Activated naive CD4-positive, alpha-beta T cell treated with anti-CD3 and anti-CD28 coated beads, Interleukin-2, amount 10 ng/mL, durations not matched to agents 7 days and 5 days (primary cell): ENCODE results near the gene SLC1A4.
A peak's percentile ranks its signal among the peaks of the same experiment; 100 is the strongest.

Experiments used
- CTCF ChIA-PET: fragments of 350-600 bp; sonication (Branson Sonifier 250); formaldehyde crosslinking; loops from one replicate; lab custom pipeline; 2021; ENCODE audit warnings: antibody characterized with exemption; lab: Charles Lee
- DNase-seq: peaks from one replicate; pipeline ENCODE4 v3.0.0-alpha.2; 2020
- H3K27ac Mint-ChIP-seq: one replicate; pipeline ENCODE4 v1.8.0; 2021; ENCODE audit warnings: mild to moderate bottlenecking, moderate library complexity, mixed read lengths
- H3K27me3 Mint-ChIP-seq: one replicate; pipeline ENCODE4 v1.8.0; 2021; ENCODE audit warnings: mild to moderate bottlenecking, mixed read lengths
- H3K36me3 Mint-ChIP-seq: one replicate; pipeline ENCODE4 v1.8.0; 2021; ENCODE audit warnings: mixed read lengths
- H3K4me1 Mint-ChIP-seq: one replicate; pipeline ENCODE4 v1.8.0; 2021; ENCODE audit warnings: mixed read lengths
- H3K4me3 Mint-ChIP-seq: one replicate; pipeline ENCODE4 v1.8.0; 2021; ENCODE audit warnings: mild to moderate bottlenecking, moderate library complexity, mixed read lengths
- H3K9me3 Mint-ChIP-seq: one replicate; pipeline ENCODE4 v1.8.0; 2021; ENCODE audit warnings: mixed read lengths

SLC1A4 gene

GRCh38 chr2:65049010-65049639 is 59.9 kb downstream of the SLC1A4 start:
- H3K4me3 Mint-ChIP-seq, result no peak overlapping the region
- H3K27ac Mint-ChIP-seq, result no peak overlapping the region
- CTCF ChIA-PET, result interaction anchor here (0.6 kb wide), 1 partner anchor 131 kb away, joined by 4 read pairs; no protein-coding TSS in a partner anchor
- peaks cover 12% of the 10 kb centered on the region for H3K9me3 Mint-ChIP-seq
- peaks cover 25% of the 10 kb centered on the region for H3K4me1 Mint-ChIP-seq
- peaks cover 2% of the 10 kb centered on the region for H3K27me3 Mint-ChIP-seq
- DNase-seq, result no peak
- peaks cover 16% of the 10 kb centered on the region for H3K36me3 Mint-ChIP-seq

- Mint-ChIP-seq H3K36me3 (peaks cover 7% of the 10 kb centered on the region), H3K4me1 (peaks cover 38% of the 10 kb centered on the region), H3K27ac (no peak overlapping the region), H3K9me3 (peaks cover 6% of the 10 kb centered on the region), H3K27me3 (no peaks in the 10 kb centered on the region), H3K4me3 (no peak overlapping the region)
- CTCF ChIA-PET, result no interaction called here
- DNase-seq, result no peak
These were observed 61.7 kb downstream of the SLC1A4 start for GRCh38 chr2:65050931-65051330.

- Mint-ChIP-seq H3K4me3 (no peak overlapping the region), H3K4me1 (peaks cover 52% of the 10 kb centered on the region), H3K27me3 (no peaks in the 10 kb centered on the region), H3K27ac (peak overlapping the region; percentile 82), H3K9me3 (peaks cover 1% of the 10 kb centered on the region), H3K36me3 (peaks cover 2% of the 10 kb centered on the region)
- DNase-seq, result peak; percentile 76
- CTCF ChIA-PET, result interaction anchor here (0.6 to 1.7 kb wide), 4 partner anchors 12 to 141 kb away, joined by 3 to 9 read pairs (median 4); no protein-coding TSS in a partner anchor
These were observed 64.0 kb downstream of the SLC1A4 start for GRCh38 chr2:65053199-65053598.

- peak overlapping the region; percentile 24 for H3K27ac Mint-ChIP-seq
- H3K4me1 Mint-ChIP-seq, result peaks cover 64% of the 10 kb centered on the region
- no peaks in the 10 kb centered on the region for H3K9me3 Mint-ChIP-seq
- H3K4me3 Mint-ChIP-seq, result peak overlapping the region; percentile 95
- DNase-seq, result no peak
- peaks cover 2% of the 10 kb centered on the region for H3K36me3 Mint-ChIP-seq
- CTCF ChIA-PET, result interaction anchor here (0.5 to 1.9 kb wide), 7 partner anchors 10 to 919 kb away, joined by 3 to 14 read pairs (median 3); no protein-coding TSS in a partner anchor
- no peaks in the 10 kb centered on the region for H3K27me3 Mint-ChIP-seq
These were observed 65.7 kb downstream of the SLC1A4 start for GRCh38 chr2:65054749-65055421.

- H3K4me1 Mint-ChIP-seq, result peaks cover 64% of the 10 kb centered on the region
- H3K9me3 Mint-ChIP-seq, result no peaks in the 10 kb centered on the region
- H3K27me3 Mint-ChIP-seq, result no peaks in the 10 kb centered on the region
- peaks cover 3% of the 10 kb centered on the region for H3K36me3 Mint-ChIP-seq
- peak overlapping the region; percentile 95 for H3K27ac Mint-ChIP-seq
- no peak for DNase-seq
- peak overlapping the region; percentile 95 for H3K4me3 Mint-ChIP-seq
- CTCF ChIA-PET, result interaction anchor here (0.5 to 1.9 kb wide), 5 partner anchors 10 to 170 kb away, joined by 3 to 14 read pairs (median 3); no protein-coding TSS in a partner anchor
These were observed 66.4 kb downstream of the SLC1A4 start for GRCh38 chr2:65055422-65056214.

GRCh38 chr2:65056215-65057053 is 67.2 kb downstream of the SLC1A4 start, which contains the start of gene CEP68:
CEP68 (plus strand) TSS chr2:65056416; CDS start chr2:65069445, 13,029 bp downstream.
- peaks cover 3% of the 10 kb centered on the region for H3K36me3 Mint-ChIP-seq
- H3K4me1 Mint-ChIP-seq, result peaks cover 64% of the 10 kb centered on the region
- peak within 1 kb of the TSS; percentile 95 for H3K27ac Mint-ChIP-seq
- no peaks in the 10 kb centered on the region for H3K27me3 Mint-ChIP-seq
- CTCF ChIA-PET, result interaction anchor here (1.1 to 1.9 kb wide), 4 partner anchors 9 to 517 kb away, joined by 3 to 14 read pairs (median 4); no protein-coding TSS in a partner anchor
- no peaks in the 10 kb centered on the region for H3K9me3 Mint-ChIP-seq
- peak; percentile 98 for DNase-seq
- H3K4me3 Mint-ChIP-seq, result peak within 1 kb of the TSS; percentile 95

- CTCF ChIA-PET, result interaction anchor here (0.6 to 1.2 kb wide), 3 partner anchors 67 to 516 kb away, joined by 3 to 5 read pairs (median 3); no protein-coding TSS in a partner anchor
- H3K4me1 Mint-ChIP-seq, result peaks cover 64% of the 10 kb centered on the region
- H3K36me3 Mint-ChIP-seq, result peaks cover 3% of the 10 kb centered on the region
- H3K4me3 Mint-ChIP-seq, result peak overlapping the region; percentile 77
- DNase-seq, result no peak
- no peaks in the 10 kb centered on the region for H3K27me3 Mint-ChIP-seq
- peak overlapping the region; percentile 87 for H3K27ac Mint-ChIP-seq
- no peaks in the 10 kb centered on the region for H3K9me3 Mint-ChIP-seq
These were observed 67.8 kb downstream of the SLC1A4 start for GRCh38 chr2:65057054-65057375.

- H3K27ac Mint-ChIP-seq, result peak overlapping the region; percentile 87
- DNase-seq, result peak; percentile 70
- H3K4me3 Mint-ChIP-seq, result peak overlapping the region; percentile 77
- H3K4me1 Mint-ChIP-seq, result peaks cover 59% of the 10 kb centered on the region
- H3K27me3 Mint-ChIP-seq, result no peaks in the 10 kb centered on the region
- H3K36me3 Mint-ChIP-seq, result peaks cover 3% of the 10 kb centered on the region
- CTCF ChIA-PET, result interaction anchor here (0.6 to 1.2 kb wide), 4 partner anchors 13 to 516 kb away, joined by 3 to 4 read pairs (median 3); no protein-coding TSS in a partner anchor
- H3K9me3 Mint-ChIP-seq, result no peaks in the 10 kb centered on the region
These were observed 68.3 kb downstream of the SLC1A4 start for GRCh38 chr2:65057391-65058052.

- peaks cover 2% of the 10 kb centered on the region for H3K36me3 Mint-ChIP-seq
- DNase-seq, result no peak
- no peaks in the 10 kb centered on the region for H3K27me3 Mint-ChIP-seq
- peaks cover 47% of the 10 kb centered on the region for H3K4me1 Mint-ChIP-seq
- no peaks in the 10 kb centered on the region for H3K9me3 Mint-ChIP-seq
- CTCF ChIA-PET, result interaction anchor here (0.7 to 1.6 kb wide), 3 partner anchors 110 to 130 kb away, joined by 3 to 5 read pairs (median 3); no protein-coding TSS in a partner anchor
- H3K4me3 Mint-ChIP-seq, result no peak overlapping the region
- no peak overlapping the region for H3K27ac Mint-ChIP-seq
These were observed 69.9 kb downstream of the SLC1A4 start for GRCh38 chr2:65059071-65059470.

GRCh38 chr2:65061146-65061909 is 72.1 kb downstream of the SLC1A4 start:
- no peak overlapping the region for H3K27ac Mint-ChIP-seq
- no peak overlapping the region for H3K4me3 Mint-ChIP-seq
- peaks cover 45% of the 10 kb centered on the region for H3K4me1 Mint-ChIP-seq
- no peak for DNase-seq
- H3K9me3 Mint-ChIP-seq, result no peaks in the 10 kb centered on the region
- H3K27me3 Mint-ChIP-seq, result no peaks in the 10 kb centered on the region
- peaks cover 2% of the 10 kb centered on the region for H3K36me3 Mint-ChIP-seq
- CTCF ChIA-PET, result interaction anchor here (1.5 kb wide), 2 partner anchors 110 to 126 kb away, joined by 3 read pairs; no protein-coding TSS in a partner anchor

- no peak overlapping the region for H3K4me3 Mint-ChIP-seq
- no peak for DNase-seq
- H3K27me3 Mint-ChIP-seq, result no peaks in the 10 kb centered on the region
- CTCF ChIA-PET, result interaction anchor here (0.6 to 1.5 kb wide), 4 partner anchors 23 to 125 kb away, joined by 3 to 5 read pairs (median 3); no protein-coding TSS in a partner anchor
- H3K27ac Mint-ChIP-seq, result no peak overlapping the region
- H3K36me3 Mint-ChIP-seq, result peaks cover 2% of the 10 kb centered on the region
- H3K4me1 Mint-ChIP-seq, result peaks cover 44% of the 10 kb centered on the region
- H3K9me3 Mint-ChIP-seq, result no peaks in the 10 kb centered on the region
These were observed 72.7 kb downstream of the SLC1A4 start for GRCh38 chr2:65061910-65062339.
